Measurements from ENCODE around the gene ZNF653.

DNA sequence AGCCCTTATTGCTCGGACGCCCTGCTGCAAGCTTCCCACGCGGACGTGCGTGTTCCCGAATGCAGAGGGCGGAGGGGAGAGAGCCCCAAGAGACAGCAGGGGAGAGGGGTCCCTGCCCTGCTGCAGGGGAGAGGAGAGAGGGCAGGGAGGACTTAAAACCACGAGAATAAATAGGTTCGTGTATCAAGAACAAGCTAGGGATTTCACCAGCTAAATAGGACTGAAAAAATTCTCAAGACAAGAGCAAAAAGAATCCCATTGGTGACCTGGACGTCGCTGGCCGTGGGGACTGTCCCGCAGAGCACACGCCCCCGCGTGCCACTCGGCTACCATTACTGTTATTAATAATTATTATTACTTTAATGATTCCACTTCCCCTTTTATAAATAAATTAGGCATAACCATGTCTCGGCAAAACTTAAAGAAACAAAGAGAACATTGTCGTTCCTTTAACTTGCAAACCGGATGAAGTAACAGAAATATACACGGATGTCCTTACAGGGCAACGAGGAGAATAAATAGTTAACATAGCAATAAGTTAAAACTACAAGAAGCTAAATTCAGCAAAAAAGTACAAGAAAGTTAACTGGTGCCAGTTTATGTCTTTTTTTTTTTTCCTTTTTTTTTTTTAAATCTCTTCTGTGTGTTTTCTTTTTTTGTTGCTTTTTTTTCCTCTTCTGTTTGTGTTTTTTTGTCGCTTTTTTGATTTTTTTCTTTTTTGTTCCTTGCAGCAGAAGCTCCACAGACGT is 53.6 kb downstream of the ZNF653 start:
- TF ChIP-seq GATA3 (IDR thresholded peaks at IDR 0.05; ENCODE audit: low read depth, low read length), result no peak
- TF ChIP-seq GATA2 (IDR thresholded peaks at IDR 0.05; ENCODE audit: low read depth, low read length), result no peak

Data from SH-SY5Y (cell line).